ENCODE results near the gene SEMG2. TPM values are rescaled to one million over a fixed set of nuclear protein-coding genes. Genes with fewer than 3 reads are reported as not detected.

The SEMG2 gene
- polyA plus RNA-seq, 1 donor (not counting 4 experiments of a cell fraction or from before 2014, with no cell fraction given): not detected

- Histone ChIP-seq H3K9ac (ENCODE audit: control insufficient read depth, extremely low read depth, insufficient read depth, low read length) (no peak overlapping the region), H3K36me3 (ENCODE audit: control insufficient read depth in 2 of 2, extremely low read depth in 1 of 2, insufficient read depth in 2 of 2, low read length in 2 of 2) (no peaks in the 10 kb centered on the region), H3K9me1 (ENCODE audit: control insufficient read depth, extremely low read depth, insufficient read depth, low read length) (no peaks in the 10 kb centered on the region), H3K4me3 (ENCODE audit: control insufficient read depth in 2 of 3, extremely low read depth in 1 of 3, insufficient read depth in 2 of 3, low read depth in 1 of 3, low read length in 3 of 3) (no peak overlapping the region), H3K79me2 (ENCODE audit: control insufficient read depth, insufficient read depth, low read length) (no peaks in the 10 kb centered on the region), H3K9me3 (ENCODE audit: control insufficient read depth, low read depth, low read length) (no peaks in the 10 kb centered on the region), H3K4me1 (ENCODE audit: control insufficient read depth, extremely low read depth, insufficient read depth, low read length) (no peaks in the 10 kb centered on the region), H3K4me2 (ENCODE audit: control insufficient read depth, extremely low read depth, insufficient read depth, low read depth, low read length) (no peak overlapping the region), H3K27me3 (ENCODE audit: control insufficient read depth, extremely low read depth, insufficient read depth, low read length) (peaks cover 16% of the 10 kb centered on the region), H2AFZ (ENCODE audit: control insufficient read depth, low read length) (no peak overlapping the region), H3K27ac (ENCODE audit: control insufficient read depth, insufficient read depth, low read length) (no peak overlapping the region), H4K20me1 (ENCODE audit: control insufficient read depth, extremely low read depth, insufficient read depth, low read length) (no peaks in the 10 kb centered on the region)
- DNase-seq (ENCODE audit: low read depth, low spot score) (no peak), FAIRE-seq (peak; percentile 68)
- dilution Hi-C loops (cut with MboI; ENCODE audit: extremely low pct_ligation_motif_present, low sequenced_read_pairs): no loop called here
- no peak for TF ChIP-seq CTCF (optimal IDR thresholded peaks at IDR 0.05 in 1 of 3, IDR thresholded peaks at IDR 0.05 in 1 of 3, conservative IDR thresholded peaks at IDR 0.05 in 1 of 3; ENCODE audit: extremely low read depth in 1 of 3, insufficient read depth in 2 of 3, low read length in 3 of 3)
- TF ChIP-seq EZH2 (IDR thresholded peaks at IDR 0.05; ENCODE audit: low read length): no peak
Measured at GRCh38 chr20:45268531-45268930, 47.4 kb downstream of the SEMG2 start.

GRCh38 chr20:45269056-45269455 is 47.9 kb downstream of the SEMG2 start:
- no peaks in the 10 kb centered on the region for H3K79me2 ChIP-seq (ENCODE audit: control insufficient read depth, insufficient read depth, low read length)
- no peak overlapping the region for H2AFZ ChIP-seq (ENCODE audit: control insufficient read depth, low read length)
- H3K27ac ChIP-seq (ENCODE audit: control insufficient read depth, insufficient read depth, low read length): no peak overlapping the region
- H3K4me3 ChIP-seq (ENCODE audit: control insufficient read depth in 2 of 3, extremely low read depth in 1 of 3, insufficient read depth in 2 of 3, low read depth in 1 of 3, low read length in 3 of 3): no peak overlapping the region
- TF ChIP-seq CTCF (optimal IDR thresholded peaks at IDR 0.05 in 1 of 3, IDR thresholded peaks at IDR 0.05 in 1 of 3, conservative IDR thresholded peaks at IDR 0.05 in 1 of 3; ENCODE audit: extremely low read depth in 1 of 3, insufficient read depth in 2 of 3, low read length in 3 of 3): no peak
- no peak overlapping the region for H3K9ac ChIP-seq (ENCODE audit: control insufficient read depth, extremely low read depth, insufficient read depth, low read length)
- DNase-seq (ENCODE audit: low read depth, low spot score) (no peak), FAIRE-seq (no peak)
- H3K4me1 ChIP-seq (ENCODE audit: control insufficient read depth, extremely low read depth, insufficient read depth, low read length): no peaks in the 10 kb centered on the region
- no peaks in the 10 kb centered on the region for H3K36me3 ChIP-seq (ENCODE audit: control insufficient read depth in 2 of 2, extremely low read depth in 1 of 2, insufficient read depth in 2 of 2, low read length in 2 of 2)
- H3K27me3 ChIP-seq (ENCODE audit: control insufficient read depth, extremely low read depth, insufficient read depth, low read length): peaks cover 16% of the 10 kb centered on the region
- H3K9me1 ChIP-seq (ENCODE audit: control insufficient read depth, extremely low read depth, insufficient read depth, low read length): no peaks in the 10 kb centered on the region
- H3K9me3 ChIP-seq (ENCODE audit: control insufficient read depth, low read depth, low read length): no peaks in the 10 kb centered on the region
- H4K20me1 ChIP-seq (ENCODE audit: control insufficient read depth, extremely low read depth, insufficient read depth, low read length): no peaks in the 10 kb centered on the region
- dilution Hi-C loops (cut with MboI; ENCODE audit: extremely low pct_ligation_motif_present, low sequenced_read_pairs): no loop called here
- no peak overlapping the region for H3K4me2 ChIP-seq (ENCODE audit: control insufficient read depth, extremely low read depth, insufficient read depth, low read depth, low read length)

All from keratinocyte (primary cell).